Measurements from ENCODE around the gene RPE.

Gene RPE

DNA sequence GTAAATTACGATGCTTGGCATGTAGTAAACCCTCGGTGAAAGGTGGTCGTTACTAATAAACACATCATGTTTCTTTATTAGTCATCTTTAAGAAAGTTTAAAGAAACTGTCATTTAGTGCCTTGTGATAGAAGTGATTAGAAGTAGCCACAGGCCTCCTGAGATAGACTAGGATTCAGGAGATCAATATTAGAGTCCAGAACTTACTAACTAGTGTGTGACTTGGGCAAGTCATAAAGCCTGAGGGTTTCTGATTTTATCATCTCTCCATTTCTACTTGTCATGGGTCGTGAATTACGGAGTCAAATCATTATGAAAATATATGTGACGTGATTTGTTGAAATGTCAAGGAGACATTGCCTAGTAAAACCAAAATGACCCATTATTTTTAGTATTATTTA, 6.7 kb downstream of the RPE start:
- H3F3A ChIP-seq (ENCODE audit: insufficient read depth, low read length) = no peaks in the 10 kb centered on the region
- H4K20me1 ChIP-seq (ENCODE audit: insufficient read depth, low read length) = 0 out of 2 replicates have a peak, but pooled peaks cover 2% of the 10 kb centered on the region
- no peaks in the 10 kb centered on the region for H3K27me3 ChIP-seq (ENCODE audit: insufficient read depth, low read length)
- H3K9ac ChIP-seq (ENCODE audit: low read length) = no peak overlapping the region
- H3K9me3 ChIP-seq (ENCODE audit: low read length) = no peaks in the 10 kb centered on the region
- H3K4me3 ChIP-seq (ENCODE audit: low read depth, low read length, poor library complexity, severe bottlenecking) = no peak overlapping the region
- H3K27ac ChIP-seq (ENCODE audit: low read depth, low read length, poor library complexity, severe bottlenecking) = no peak overlapping the region
- no peak overlapping the region for H3K4me2 ChIP-seq (ENCODE audit: low read length)
- H3K36me3 ChIP-seq (ENCODE audit: insufficient read depth, low read length) = peaks cover 95% of the 10 kb centered on the region
- no peak overlapping the region for H2AFZ ChIP-seq (ENCODE audit: low read length)
- no peaks in the 10 kb centered on the region for H3K9me2 ChIP-seq (ENCODE audit: low read depth, low read length)
- H3K4me1 ChIP-seq (ENCODE audit: insufficient read depth, low read length, severe bottlenecking) = peaks cover 24% of the 10 kb centered on the region
- peaks cover 98% of the 10 kb centered on the region for H3K79me2 ChIP-seq (ENCODE audit: insufficient read depth, low read length)
- TF ChIP-seq, protein P1, sequence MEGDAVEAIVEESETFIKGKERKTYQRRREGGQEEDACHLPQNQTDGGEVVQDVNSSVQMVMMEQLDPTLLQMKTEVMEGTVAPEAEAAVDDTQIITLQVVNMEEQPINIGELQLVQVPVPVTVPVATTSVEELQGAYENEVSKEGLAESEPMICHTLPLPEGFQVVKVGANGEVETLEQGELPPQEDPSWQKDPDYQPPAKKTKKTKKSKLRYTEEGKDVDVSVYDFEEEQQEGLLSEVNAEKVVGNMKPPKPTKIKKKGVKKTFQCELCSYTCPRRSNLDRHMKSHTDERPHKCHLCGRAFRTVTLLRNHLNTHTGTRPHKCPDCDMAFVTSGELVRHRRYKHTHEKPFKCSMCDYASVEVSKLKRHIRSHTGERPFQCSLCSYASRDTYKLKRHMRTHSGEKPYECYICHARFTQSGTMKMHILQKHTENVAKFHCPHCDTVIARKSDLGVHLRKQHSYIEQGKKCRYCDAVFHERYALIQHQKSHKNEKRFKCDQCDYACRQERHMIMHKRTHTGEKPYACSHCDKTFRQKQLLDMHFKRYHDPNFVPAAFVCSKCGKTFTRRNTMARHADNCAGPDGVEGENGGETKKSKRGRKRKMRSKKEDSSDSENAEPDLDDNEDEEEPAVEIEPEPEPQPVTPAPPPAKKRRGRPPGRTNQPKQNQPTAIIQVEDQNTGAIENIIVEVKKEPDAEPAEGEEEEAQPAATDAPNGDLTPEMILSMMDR (IDR thresholded peaks at IDR 0.05; ENCODE audit: low read length) = no peak
- no peak for TF ChIP-seq EZH2 (IDR thresholded peaks at IDR 0.05; ENCODE audit: borderline replicate concordance, low read length)

- peaks cover 90% of the 10 kb centered on the region for H3K79me2 ChIP-seq (ENCODE audit: insufficient read depth, low read length)
- H3K27ac ChIP-seq (ENCODE audit: low read depth, low read length, poor library complexity, severe bottlenecking) = no peak overlapping the region
- H4K20me1 ChIP-seq (ENCODE audit: insufficient read depth, low read length) = 0 out of 2 replicates have a peak, but pooled peaks cover 2% of the 10 kb centered on the region
- TF ChIP-seq EZH2 (IDR thresholded peaks at IDR 0.05; ENCODE audit: borderline replicate concordance, low read length) = no peak
- TF ChIP-seq, protein P1 (IDR thresholded peaks at IDR 0.05; ENCODE audit: low read length) = no peak
- H3K4me1 ChIP-seq (ENCODE audit: insufficient read depth, low read length, severe bottlenecking) = peaks cover 16% of the 10 kb centered on the region
- H3K4me3 ChIP-seq (ENCODE audit: low read depth, low read length, poor library complexity, severe bottlenecking) = no peak overlapping the region
- no peaks in the 10 kb centered on the region for H3K9me2 ChIP-seq (ENCODE audit: low read depth, low read length)
- H3K9ac ChIP-seq (ENCODE audit: low read length) = no peak overlapping the region
- H3K9me3 ChIP-seq (ENCODE audit: low read length) = no peaks in the 10 kb centered on the region
- no peaks in the 10 kb centered on the region for H3K27me3 ChIP-seq (ENCODE audit: insufficient read depth, low read length)
- H3K4me2 ChIP-seq (ENCODE audit: low read length) = no peak overlapping the region
- H3K36me3 ChIP-seq (ENCODE audit: insufficient read depth, low read length) = peaks cover 98% of the 10 kb centered on the region
- H2AFZ ChIP-seq (ENCODE audit: low read length) = no peak overlapping the region
- no peaks in the 10 kb centered on the region for H3F3A ChIP-seq (ENCODE audit: insufficient read depth, low read length)
Observed at GRCh38 chr2:210009896-210010295, 7.5 kb downstream of the RPE start.

DNA sequence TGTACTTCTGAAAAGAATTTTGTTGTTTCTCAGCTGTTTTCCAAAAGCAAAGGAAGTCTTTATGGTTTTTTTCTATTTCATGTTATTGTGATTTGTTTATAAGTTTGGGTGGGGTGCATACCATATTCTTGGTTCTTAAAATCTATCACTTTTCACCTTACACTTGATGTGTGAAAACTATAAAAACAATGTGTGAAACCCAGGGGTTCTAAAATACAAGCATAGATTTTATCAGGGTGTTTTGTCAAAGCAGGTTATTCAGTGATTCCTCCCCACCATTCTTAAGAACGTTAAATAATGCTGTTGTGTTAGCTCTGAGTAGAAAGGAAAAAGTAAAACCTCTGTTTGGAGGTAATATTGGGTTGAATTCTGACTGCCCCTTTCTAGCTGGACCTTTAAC, 17.7 kb downstream of the RPE start:
- H2AFZ ChIP-seq (ENCODE audit: low read length) = no peak overlapping the region
- H3K27ac ChIP-seq (ENCODE audit: low read depth, low read length, poor library complexity, severe bottlenecking) = no peak overlapping the region
- H3K4me3 ChIP-seq (ENCODE audit: low read depth, low read length, poor library complexity, severe bottlenecking) = no peak overlapping the region
- H3K36me3 ChIP-seq (ENCODE audit: insufficient read depth, low read length) = peaks cover 98% of the 10 kb centered on the region
- H3K9ac ChIP-seq (ENCODE audit: low read length) = no peak overlapping the region
- H3K9me2 ChIP-seq (ENCODE audit: low read depth, low read length) = no peaks in the 10 kb centered on the region
- H3K4me2 ChIP-seq (ENCODE audit: low read length) = no peak overlapping the region
- no peaks in the 10 kb centered on the region for H4K20me1 ChIP-seq (ENCODE audit: insufficient read depth, low read length)
- H3F3A ChIP-seq (ENCODE audit: insufficient read depth, low read length) = no peaks in the 10 kb centered on the region
- no peaks in the 10 kb centered on the region for H3K27me3 ChIP-seq (ENCODE audit: insufficient read depth, low read length)
- TF ChIP-seq EZH2 (IDR thresholded peaks at IDR 0.05; ENCODE audit: borderline replicate concordance, low read length) = no peak
- TF ChIP-seq, protein P1 (IDR thresholded peaks at IDR 0.05; ENCODE audit: low read length) = no peak
- no peaks in the 10 kb centered on the region for H3K79me2 ChIP-seq (ENCODE audit: insufficient read depth, low read length)
- no peaks in the 10 kb centered on the region for H3K4me1 ChIP-seq (ENCODE audit: insufficient read depth, low read length, severe bottlenecking)
- no peaks in the 10 kb centered on the region for H3K9me3 ChIP-seq (ENCODE audit: low read length)

Measured in OCI-LY1 (cell line).